HFFc6 (cell line): ENCODE results near the gene PSMB3. TPM values are rescaled to one million over a fixed set of nuclear protein-coding genes. Genes with fewer than 3 reads are reported as not detected.

Experiments used
- DNase-seq: peaks from one replicate; pipeline ENCODE4 v3.0.0-alpha.2; 2018
- H3K27ac Mint-ChIP-seq: 2 replicates; pipeline ENCODE4 v1.8.0; 2020; ENCODE audit warnings: mild to moderate bottlenecking, mixed read lengths
- H3K27me3 Mint-ChIP-seq: 2 replicates; pipeline ENCODE4 v1.8.0; 2021; ENCODE audit warnings: mild to moderate bottlenecking, moderate library complexity, mixed read lengths; ENCODE audit not compliant: insufficient read depth
- H3K36me3 Mint-ChIP-seq: 2 replicates; pipeline ENCODE4 v1.8.0; 2021; ENCODE audit warnings: low read depth, mixed read lengths
- H3K4me1 Mint-ChIP-seq: 2 replicates; pipeline ENCODE4 v1.8.0; 2020; ENCODE audit warnings: low read depth, mixed read lengths
- H3K4me3 Mint-ChIP-seq: 2 replicates; pipeline ENCODE4 v1.8.0; 2020; ENCODE audit warnings: mild to moderate bottlenecking, moderate library complexity, mixed read lengths
- H3K9me3 Mint-ChIP-seq: 2 replicates; pipeline ENCODE4 v1.8.0; 2020; ENCODE audit warnings: mild to moderate bottlenecking, mixed read lengths
- total RNA-seq, 6 experiments: library from RNA; stranded (reverse); fragmentation: NEBNext Ultra II Directional; extraction: Animal tissue kit (Norgen Biotek cat#: 25700); gene quantifications; 2 replicates in 1 of 6; 3 replicates in 5 of 6; pipeline ENCODE4 v1.2.3, GENCODE V29; 2021
- TF ChIP-seq, protein P1 (sequence below): fragments of 200-600 bp; sonication (generic); IDR thresholded peaks from 2 replicates; pipeline ENCODE4 v1.5.0; 2021; ENCODE audit warnings: antibody characterized with exemption, mild to moderate bottlenecking

Gene PSMB3
- total RNA-seq, 6 experiments from 2014 or later: 232 to 273 (median 253) TPM

DNA sequence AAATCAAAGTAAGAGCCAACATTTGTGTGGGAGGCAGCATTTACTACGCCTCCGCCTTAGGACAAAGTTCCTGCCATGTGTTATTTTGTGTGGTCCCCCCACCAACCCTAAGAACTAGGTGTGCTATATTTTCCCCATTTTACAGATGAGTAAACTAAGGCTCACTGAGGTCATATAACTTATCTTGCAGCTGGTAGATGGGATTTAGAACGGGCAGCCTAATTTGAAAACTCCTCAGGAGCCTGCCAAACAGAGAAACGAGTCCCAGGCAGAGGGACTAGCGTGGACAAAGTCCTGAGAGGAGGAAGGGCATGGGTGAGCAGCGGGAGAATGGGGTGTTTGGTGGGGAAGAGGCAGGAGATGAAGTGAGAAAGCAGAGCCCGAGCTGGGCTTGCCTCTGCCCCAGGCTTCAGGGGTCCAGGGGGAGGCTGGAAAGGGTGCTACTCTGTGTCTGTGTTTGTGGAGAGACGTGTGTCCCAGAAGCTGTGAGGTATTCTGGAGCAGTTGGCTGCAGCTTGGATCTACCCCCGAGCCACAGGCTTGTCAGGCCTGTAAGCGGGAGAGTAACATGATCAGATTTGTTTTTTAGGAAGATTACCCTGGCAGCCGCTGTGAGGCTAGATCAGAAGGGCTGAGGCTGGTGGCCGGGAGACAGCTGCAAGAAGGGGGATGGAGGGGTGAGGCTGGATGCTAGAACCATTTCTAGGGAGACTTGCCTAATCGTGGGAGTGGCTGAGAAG, 42.5 kb upstream of the PSMB3 start:
- peaks cover 15% of the 10 kb centered on the region for H3K4me1 Mint-ChIP-seq
- peaks cover 6% of the 10 kb centered on the region for H3K36me3 Mint-ChIP-seq
- H3K27ac Mint-ChIP-seq: no peak overlapping the region
- DNase-seq: no peak
- H3K4me3 Mint-ChIP-seq: no peak overlapping the region
- no peaks in the 10 kb centered on the region for H3K27me3 Mint-ChIP-seq
- no peaks in the 10 kb centered on the region for H3K9me3 Mint-ChIP-seq
- TF ChIP-seq, protein P1, sequence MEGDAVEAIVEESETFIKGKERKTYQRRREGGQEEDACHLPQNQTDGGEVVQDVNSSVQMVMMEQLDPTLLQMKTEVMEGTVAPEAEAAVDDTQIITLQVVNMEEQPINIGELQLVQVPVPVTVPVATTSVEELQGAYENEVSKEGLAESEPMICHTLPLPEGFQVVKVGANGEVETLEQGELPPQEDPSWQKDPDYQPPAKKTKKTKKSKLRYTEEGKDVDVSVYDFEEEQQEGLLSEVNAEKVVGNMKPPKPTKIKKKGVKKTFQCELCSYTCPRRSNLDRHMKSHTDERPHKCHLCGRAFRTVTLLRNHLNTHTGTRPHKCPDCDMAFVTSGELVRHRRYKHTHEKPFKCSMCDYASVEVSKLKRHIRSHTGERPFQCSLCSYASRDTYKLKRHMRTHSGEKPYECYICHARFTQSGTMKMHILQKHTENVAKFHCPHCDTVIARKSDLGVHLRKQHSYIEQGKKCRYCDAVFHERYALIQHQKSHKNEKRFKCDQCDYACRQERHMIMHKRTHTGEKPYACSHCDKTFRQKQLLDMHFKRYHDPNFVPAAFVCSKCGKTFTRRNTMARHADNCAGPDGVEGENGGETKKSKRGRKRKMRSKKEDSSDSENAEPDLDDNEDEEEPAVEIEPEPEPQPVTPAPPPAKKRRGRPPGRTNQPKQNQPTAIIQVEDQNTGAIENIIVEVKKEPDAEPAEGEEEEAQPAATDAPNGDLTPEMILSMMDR: no peak

DNA sequence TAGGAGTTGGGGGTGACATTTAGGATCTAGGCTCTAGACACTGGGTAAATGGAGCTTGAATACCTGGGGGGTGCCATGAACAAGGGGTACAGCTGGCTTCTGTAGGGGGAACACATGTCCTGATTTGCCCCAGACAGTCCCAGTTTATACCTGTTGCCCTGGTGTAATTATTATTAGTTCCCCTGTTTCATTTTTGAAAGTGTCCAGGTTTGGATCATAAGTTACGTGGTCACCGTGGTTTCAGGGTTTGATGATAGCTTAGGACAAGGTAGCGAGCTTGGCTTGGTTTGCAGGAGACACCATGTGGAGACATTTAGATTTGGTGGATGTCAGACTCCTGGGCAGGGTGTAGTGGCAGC, 42.0 kb upstream of the PSMB3 start:
- H3K27ac Mint-ChIP-seq: no peak overlapping the region
- H3K36me3 Mint-ChIP-seq: peaks cover 6% of the 10 kb centered on the region
- H3K9me3 Mint-ChIP-seq: no peaks in the 10 kb centered on the region
- TF ChIP-seq, protein P1: no peak
- no peak overlapping the region for H3K4me3 Mint-ChIP-seq
- no peaks in the 10 kb centered on the region; the same call in 1 of the 2 replicates for H3K27me3 Mint-ChIP-seq
- peaks cover 15% of the 10 kb centered on the region for H3K4me1 Mint-ChIP-seq
- no peak for DNase-seq

DNA sequence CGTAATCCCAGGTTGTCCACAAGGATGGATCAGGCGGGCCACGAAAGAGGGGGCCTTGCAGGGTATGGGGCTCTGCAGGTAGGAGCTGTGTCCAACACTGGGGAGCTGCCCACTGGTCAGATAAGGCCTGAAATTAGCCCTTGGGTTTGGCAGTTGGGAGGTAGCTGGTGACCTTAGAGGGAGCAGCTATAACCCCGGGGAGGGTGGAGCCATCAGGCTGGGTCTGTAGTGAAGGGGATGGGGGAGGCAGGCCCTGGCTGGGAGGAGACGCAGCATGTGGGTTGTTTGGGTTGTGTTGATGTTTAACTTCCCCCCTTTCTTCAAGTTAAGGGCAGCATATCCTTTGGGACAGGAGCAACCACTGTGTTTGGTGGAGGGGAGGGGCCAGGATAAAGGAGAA, 41.6 kb upstream of the PSMB3 start:
- Mint-ChIP-seq H3K4me3 (no peak overlapping the region), H3K4me1 (peaks cover 15% of the 10 kb centered on the region), H3K36me3 (peaks cover 10% of the 10 kb centered on the region), H3K9me3 (no peaks in the 10 kb centered on the region), H3K27me3 (no peaks in the 10 kb centered on the region; the same call in 1 of the 2 replicates), H3K27ac (no peak overlapping the region)
- DNase-seq: no peak
- TF ChIP-seq, protein P1: no peak

DNA sequence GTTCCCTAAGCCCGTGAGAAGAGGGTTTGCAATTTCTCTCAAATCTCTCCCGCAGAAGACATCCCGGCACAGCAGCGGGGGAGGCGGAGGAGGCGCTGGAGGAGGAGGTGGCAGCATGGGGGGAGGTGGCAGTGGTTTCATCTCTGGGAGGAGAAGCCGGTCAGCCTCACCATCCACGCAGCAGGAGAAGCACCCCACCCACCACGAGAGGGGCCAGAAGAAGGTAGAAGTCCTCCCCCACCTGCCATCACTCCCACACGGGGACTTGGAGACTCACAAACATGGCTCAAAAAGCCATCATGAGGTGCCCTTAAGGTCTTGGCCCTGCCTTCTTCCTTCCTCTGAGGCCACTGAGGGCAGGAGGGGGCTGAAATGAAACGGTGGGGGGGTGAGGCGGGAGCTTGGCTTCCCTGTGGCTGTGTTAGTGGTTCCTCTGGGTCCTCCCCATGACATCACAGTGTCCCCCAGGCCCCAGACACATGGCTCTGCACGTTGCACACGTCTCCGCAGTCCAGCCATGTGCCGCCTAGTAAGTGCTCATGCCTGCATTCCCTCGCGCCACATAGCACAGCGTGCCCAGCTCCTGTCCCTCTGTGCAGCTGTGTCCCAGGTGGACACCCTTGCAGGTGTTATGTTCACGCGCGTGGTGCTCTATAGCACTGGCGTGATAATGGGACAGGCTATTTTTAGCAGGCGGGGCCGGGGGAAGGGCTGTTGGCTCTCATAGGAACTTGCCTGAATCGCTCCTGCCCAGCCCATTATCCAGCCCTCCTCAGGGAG, 40.6 kb upstream of the PSMB3 start:
- DNase-seq: no peak
- peaks cover 11% of the 10 kb centered on the region for H3K36me3 Mint-ChIP-seq
- no peak overlapping the region for H3K4me3 Mint-ChIP-seq
- no peaks in the 10 kb centered on the region; the same call in 1 of the 2 replicates for H3K27me3 Mint-ChIP-seq
- H3K27ac Mint-ChIP-seq: no peak overlapping the region
- H3K4me1 Mint-ChIP-seq: peaks cover 5% of the 10 kb centered on the region
- TF ChIP-seq, protein P1: no peak
- H3K9me3 Mint-ChIP-seq: no peaks in the 10 kb centered on the region

DNA sequence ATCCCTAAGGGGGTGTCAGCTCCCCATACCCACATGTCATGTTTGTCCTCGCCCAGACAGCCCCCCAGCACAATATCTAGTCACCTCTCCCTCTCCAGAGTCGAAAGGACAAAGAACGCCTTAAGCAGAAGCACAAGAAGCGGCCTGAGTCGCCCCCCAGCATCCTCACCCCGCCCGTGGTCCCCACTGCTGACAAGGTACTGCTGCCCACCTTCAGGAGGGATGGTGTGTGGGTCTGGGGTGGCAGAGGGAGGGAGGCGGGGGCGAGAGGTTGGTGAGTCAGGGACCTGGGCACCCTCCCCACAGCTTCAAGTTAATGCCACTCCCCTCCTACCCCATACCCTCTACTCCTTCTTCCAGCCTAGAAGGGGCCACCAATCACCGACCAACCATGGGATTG, 39.9 kb upstream of the PSMB3 start:
- H3K27me3 Mint-ChIP-seq: no peaks in the 10 kb centered on the region; the same call in 1 of the 2 replicates
- no peak for DNase-seq
- H3K4me1 Mint-ChIP-seq: no peaks in the 10 kb centered on the region
- TF ChIP-seq, protein P1: no peak
- H3K27ac Mint-ChIP-seq: no peak overlapping the region
- H3K36me3 Mint-ChIP-seq: peaks cover 13% of the 10 kb centered on the region
- H3K4me3 Mint-ChIP-seq: no peak overlapping the region
- H3K9me3 Mint-ChIP-seq: no peaks in the 10 kb centered on the region
